GM12878 (cell line): ENCODE measurements around the gene CDH15. TPM values are rescaled to one million over a fixed set of nuclear protein-coding genes. Genes with fewer than 3 reads are reported as not detected.

Experiments used
- ATAC-seq: fragments of 200-7000 bp; cut with Tn5 transposase; 3 replicates; pipeline ENCODE4 v1.9.1; 2020; ENCODE audit warnings: mild to moderate bottlenecking, moderate library complexity
- BruUV-seq: library from RNA; stranded (reverse); fragments of 400-500 nt; replicated peaks from 2 replicates; lab custom pipeline; 2021; lab: Mats Ljungman, UMichigan
- CTCF ChIA-PET: fragments of 300-600 bp; sonication (Branson Sonifier 250); formaldehyde crosslinking; extraction: SDS; loops from one replicate; lab custom pipeline; 2021; ENCODE audit warnings: inconsistent platforms; lab: Yijun Ruan, JAX
- POLR2A ChIA-PET: fragments of 350-600 bp; formaldehyde crosslinking; extraction: SDS; loops from one replicate; lab custom pipeline; 2021; ENCODE audit warnings: inconsistent platforms; lab: Charles Lee
- RAD21 ChIA-PET: fragments of 300-600 bp; sonication (Branson Sonifier 250); formaldehyde crosslinking; loops from one replicate; lab custom pipeline; 2023; ENCODE audit warnings: antibody characterized with exemption; ENCODE audit not compliant: unreplicated experiment; lab: Charles Lee
- SMC1A ChIA-PET: fragments of 300-600 bp; sonication (Branson Sonifier 250); formaldehyde crosslinking; loops from one replicate; lab custom pipeline; 2023; ENCODE audit not compliant: unreplicated experiment, uncharacterized antibody; lab: Charles Lee
- DNase-seq: peaks from one replicate; pipeline ENCODE4 v3.0.0-alpha.2; 2011; ENCODE audit warnings: low read depth, low spot score
- FAIRE-seq: peaks from 3 replicates; lab custom pipeline; 2011; peaks lifted over from hg19 to GRCh38; lab: Jason Lieb, UNC
- H2AFZ ChIP-seq: 2 replicates; pipeline ENCODE4 v1.6.0; 2011; ENCODE audit warnings: low read depth, low read length, control low read depth; ENCODE audit not compliant: control insufficient read depth
- H3K27ac ChIP-seq: 2 replicates; pipeline ENCODE4 v1.5.1; 2011; ENCODE audit warnings: control low read depth; ENCODE audit not compliant: control insufficient read depth, insufficient read depth
- H3K27me3 ChIP-seq, 2 experiments: replicated peaks in 1 of 2; 2 replicates each; pipeline versions ENCODE4 v1.6.0 to v1.6.1; 2011; ENCODE audit warnings: low read length in 1 of 2; ENCODE audit not compliant: control insufficient read depth in 2 of 2, insufficient read depth in 2 of 2
- H3K36me3 ChIP-seq, 2 experiments: 2 replicates each; pipeline ENCODE4 v1.5.1; 2011; ENCODE audit warnings: low read length in 1 of 2; ENCODE audit not compliant: control insufficient read depth in 2 of 2, insufficient read depth in 2 of 2
- H3K4me1 ChIP-seq: 2 replicates; pipeline ENCODE4 v1.6.1; 2011; ENCODE audit warnings: mild to moderate bottlenecking, low read length, moderate library complexity, mixed read lengths; ENCODE audit not compliant: control insufficient read depth, insufficient read depth
- H3K4me2 ChIP-seq: 2 replicates; pipeline ENCODE4 v1.6.0; 2011; ENCODE audit warnings: control low read depth; ENCODE audit not compliant: control insufficient read depth, insufficient read depth
- H3K4me3 ChIP-seq: fragments of 200-600 bp; sonication (generic); 2 replicates; pipeline ENCODE4 v1.5.1; 2016
- H3K79me2 ChIP-seq: 2 replicates; pipeline ENCODE4 v1.6.0; 2011; ENCODE audit warnings: low read length; ENCODE audit not compliant: control insufficient read depth, insufficient read depth
- H3K9ac ChIP-seq: 2 replicates; pipeline ENCODE4 v1.8.0; 2011; ENCODE audit warnings: low read length, control low read depth, mixed read lengths; ENCODE audit not compliant: control insufficient read depth, insufficient read depth
- H3K9me3 ChIP-seq: replicated peaks from 3 replicates; pipeline ENCODE4 v1.5.1; 2011; ENCODE audit warnings: mild to moderate bottlenecking, low read length; ENCODE audit not compliant: control insufficient read depth, insufficient read depth
- H4K20me1 ChIP-seq: 2 replicates; pipeline ENCODE4 v1.6.0; 2011; ENCODE audit not compliant: control insufficient read depth, insufficient read depth
- CHD2 ChIP-seq: IDR thresholded peaks from 2 replicates; pipeline ENCODE4 v1.6.1; 2011; ENCODE audit warnings: low read depth, low read length, improper control_type of control experiment, borderline replicate concordance
- NFXL1 ChIP-seq: fragments of 450-650 bp; IDR thresholded peaks from 2 replicates; pipeline ENCODE4 v1.6.1; 2017; ENCODE audit warnings: antibody characterized with exemption, mild to moderate bottlenecking, borderline replicate concordance
- SRF ChIP-seq, 2 experiments: IDR thresholded peaks; 2 replicates each; pipeline ENCODE4 v1.6.1; 2011; ENCODE audit warnings: low read depth in 2 of 2, low read length in 2 of 2, mild to moderate bottlenecking in 1 of 2, moderate library complexity in 1 of 2
- WGBS: methylation state at CpG from one replicate; pipeline ENCODE4 v1.1.6; 2016; ENCODE audit warnings: low lambda C conversion rate; ENCODE audit not compliant: insufficient replicate concordance, insufficient coverage; ENCODE audit errors: missing lambda C conversion rate; 5-methylcytosine and 5-hydroxymethylcytosine counted together
- in situ Hi-C: fragments of 300-500 bp; cut with MboI; formaldehyde crosslinking; loops from 9 replicates; pipeline ENCODE4 v1.14.3; 2018; ENCODE audit warnings: mixed read lengths
- intact Hi-C: fragments of 100-400 bp; cut with micrococcal nuclease; formaldehyde crosslinking; loops from one replicate; pipeline ENCODE4 v1.14.2; 2022; ENCODE audit not compliant: unreplicated experiment
- polyA plus RNA-seq, 11 experiments: library from polyadenylated mRNA; depleted of rRNA in 4 of 11; unstranded in 6 of 11; stranded (reverse) in 5 of 11; fragments of >200 nt; fragmentation: Nextera tagmentation in 4 of 11; fragmentation: Illumina TruSeq in 1 of 11; extraction: Ambion mirVana in 4 of 11; extraction: Trizol in 1 of 11; gene quantifications; 1 replicate in 1 of 11; 2 replicates in 10 of 11; pipeline versions ENCODE4 v1.2.1 to v1.2.3, GENCODE V29; 2011 to 2016; ENCODE audit warnings: inconsistent platforms in 2 of 11, missing spikeins in 2 of 11, low read depth in 1 of 11
- total RNA-seq, 4 experiments: library from RNA; depleted of rRNA in 3 of 4; stranded (reverse); fragments of >200 nt in 3 of 4; fragmentation: Illumina TruSeq in 1 of 4; extraction: Trizol in 1 of 4; gene quantifications; 2 replicates each; pipeline versions ENCODE4 v1.2.1 to v1.2.3, GENCODE V29; 2013 to 2021
- TF ChIP-seq, protein P1 (sequence below): IDR thresholded peaks from 2 replicates; pipeline ENCODE4 v1.6.1; 2012; ENCODE audit warnings: low read length, inconsistent platforms
- TF ChIP-seq, protein P2 (sequence below): IDR thresholded peaks from 2 replicates; pipeline ENCODE4 v1.6.1; 2011; ENCODE audit warnings: borderline replicate concordance, low read depth, mild to moderate bottlenecking, moderate library complexity, low read length; ENCODE audit not compliant: insufficient read depth, poor library complexity, severe bottlenecking
- TF ChIP-seq, protein P3 (sequence below): fragments of 450-650 bp; IDR thresholded peaks from 2 replicates; pipeline ENCODE4 v1.6.1; 2017; ENCODE audit warnings: low read depth, mild to moderate bottlenecking, moderate library complexity

The CDH15 gene
- total and polyA plus RNA-seq, 10 of the 15 experiments (the other 5 are each of a cell fraction or from before 2014, with no cell fraction given), result 0.02 to 0.06 TPM; not detected in 8

GRCh38 chr16:89174055-89174827 is 2.7 kb downstream of the CDH15 start:
- peaks cover 2% of the 10 kb centered on the region for H3K4me1 ChIP-seq
- H3K79me2 ChIP-seq, result no peaks in the 10 kb centered on the region
- H4K20me1 ChIP-seq, result no peaks in the 10 kb centered on the region; the same call in 1 of the 2 replicates
- no peak overlapping the region for H3K4me2 ChIP-seq
- H3K27ac ChIP-seq, result no peak overlapping the region
- H3K4me3 ChIP-seq, result no peak overlapping the region
- H3K9me3 ChIP-seq, result no peaks in the 10 kb centered on the region
- POLR2A ChIA-PET, result no interaction called here
- H3K36me3 ChIP-seq, result no peaks in the 10 kb centered on the region
- FAIRE-seq (no peak), ATAC-seq (no peak), DNase-seq (no peak)
- no peak overlapping the region for H3K9ac ChIP-seq
- BruUV-seq, result no TSS peak
- SMC1A ChIA-PET, result no interaction called here
- intact Hi-C loops, result no loop called here
- peaks cover 0 to 8% of the 10 kb centered on the region in 2 experiments; a peak in 2 of 4 replicates for H3K27me3 ChIP-seq
- H2AFZ ChIP-seq, result no peak overlapping the region
- CTCF ChIA-PET, result no interaction called here
- WGBS, result 35% methylated on average over 23 of the region's 23 CpGs
- RAD21 ChIA-PET, result interaction anchor here (0.8 to 1.5 kb wide), 2 partner anchors 18 to 233 kb away, joined by 3 to 4 read pairs; no protein-coding TSS in a partner anchor
- in situ Hi-C loops, result no loop called here
- TF ChIP-seq SRF (IDR thresholded peaks at IDR 0.05; ENCODE audit: low read depth in 2 of 2, low read length in 2 of 2), result no peak
- TF ChIP-seq, protein P1, sequence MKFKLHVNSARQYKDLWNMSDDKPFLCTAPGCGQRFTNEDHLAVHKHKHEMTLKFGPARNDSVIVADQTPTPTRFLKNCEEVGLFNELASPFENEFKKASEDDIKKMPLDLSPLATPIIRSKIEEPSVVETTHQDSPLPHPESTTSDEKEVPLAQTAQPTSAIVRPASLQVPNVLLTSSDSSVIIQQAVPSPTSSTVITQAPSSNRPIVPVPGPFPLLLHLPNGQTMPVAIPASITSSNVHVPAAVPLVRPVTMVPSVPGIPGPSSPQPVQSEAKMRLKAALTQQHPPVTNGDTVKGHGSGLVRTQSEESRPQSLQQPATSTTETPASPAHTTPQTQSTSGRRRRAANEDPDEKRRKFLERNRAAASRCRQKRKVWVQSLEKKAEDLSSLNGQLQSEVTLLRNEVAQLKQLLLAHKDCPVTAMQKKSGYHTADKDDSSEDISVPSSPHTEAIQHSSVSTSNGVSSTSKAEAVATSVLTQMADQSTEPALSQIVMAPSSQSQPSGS, result no peak
- TF ChIP-seq, protein P2, sequence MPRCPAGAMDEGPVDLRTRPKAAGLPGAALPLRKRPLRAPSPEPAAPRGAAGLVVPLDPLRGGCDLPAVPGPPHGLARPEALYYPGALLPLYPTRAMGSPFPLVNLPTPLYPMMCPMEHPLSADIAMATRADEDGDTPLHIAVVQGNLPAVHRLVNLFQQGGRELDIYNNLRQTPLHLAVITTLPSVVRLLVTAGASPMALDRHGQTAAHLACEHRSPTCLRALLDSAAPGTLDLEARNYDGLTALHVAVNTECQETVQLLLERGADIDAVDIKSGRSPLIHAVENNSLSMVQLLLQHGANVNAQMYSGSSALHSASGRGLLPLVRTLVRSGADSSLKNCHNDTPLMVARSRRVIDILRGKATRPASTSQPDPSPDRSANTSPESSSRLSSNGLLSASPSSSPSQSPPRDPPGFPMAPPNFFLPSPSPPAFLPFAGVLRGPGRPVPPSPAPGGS, result no peak
- TF ChIP-seq NFXL1, result no peak
- TF ChIP-seq, protein P3, sequence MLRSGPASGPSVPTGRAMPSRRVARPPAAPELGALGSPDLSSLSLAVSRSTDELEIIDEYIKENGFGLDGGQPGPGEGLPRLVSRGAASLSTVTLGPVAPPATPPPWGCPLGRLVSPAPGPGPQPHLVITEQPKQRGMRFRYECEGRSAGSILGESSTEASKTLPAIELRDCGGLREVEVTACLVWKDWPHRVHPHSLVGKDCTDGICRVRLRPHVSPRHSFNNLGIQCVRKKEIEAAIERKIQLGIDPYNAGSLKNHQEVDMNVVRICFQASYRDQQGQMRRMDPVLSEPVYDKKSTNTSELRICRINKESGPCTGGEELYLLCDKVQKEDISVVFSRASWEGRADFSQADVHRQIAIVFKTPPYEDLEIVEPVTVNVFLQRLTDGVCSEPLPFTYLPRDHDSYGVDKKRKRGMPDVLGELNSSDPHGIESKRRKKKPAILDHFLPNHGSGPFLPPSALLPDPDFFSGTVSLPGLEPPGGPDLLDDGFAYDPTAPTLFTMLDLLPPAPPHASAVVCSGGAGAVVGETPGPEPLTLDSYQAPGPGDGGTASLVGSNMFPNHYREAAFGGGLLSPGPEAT, result no peak
- no peak for TF ChIP-seq CHD2
